HL-60 (cell line): ENCODE results near the gene ALOX12.

Experiments used
- GABPA ChIP-seq: IDR thresholded peaks from 2 replicates; pipeline ENCODE4 v1.6.1; 2012; ENCODE audit warnings: low read depth
- TF ChIP-seq, protein P1 (sequence below): IDR thresholded peaks from one replicate; pipeline ENCODE4 v1.5.1; 2011; ENCODE audit warnings: low read length, control low read depth, inconsistent platforms; ENCODE audit not compliant: insufficient read depth

DNA sequence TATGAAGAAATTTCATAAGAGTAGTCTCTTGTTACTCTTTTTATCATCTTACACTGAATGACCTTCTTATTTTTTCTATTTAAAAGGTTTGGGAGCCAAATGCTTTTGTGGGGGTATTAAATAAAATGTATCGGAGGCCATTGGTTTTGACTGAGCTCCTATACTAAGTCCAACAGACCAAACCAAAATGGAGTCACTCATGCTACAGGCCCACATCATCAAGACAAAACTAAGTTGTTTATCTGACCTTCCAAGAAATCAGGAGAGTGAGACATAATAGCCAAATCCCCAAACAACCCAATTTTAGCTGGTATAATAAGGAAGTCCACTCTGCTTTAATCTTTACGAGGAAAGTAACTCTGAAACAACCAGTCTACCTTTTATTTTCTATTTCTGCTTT is 48.1 kb upstream of the ALOX12 start:
- TF ChIP-seq, protein P1, sequence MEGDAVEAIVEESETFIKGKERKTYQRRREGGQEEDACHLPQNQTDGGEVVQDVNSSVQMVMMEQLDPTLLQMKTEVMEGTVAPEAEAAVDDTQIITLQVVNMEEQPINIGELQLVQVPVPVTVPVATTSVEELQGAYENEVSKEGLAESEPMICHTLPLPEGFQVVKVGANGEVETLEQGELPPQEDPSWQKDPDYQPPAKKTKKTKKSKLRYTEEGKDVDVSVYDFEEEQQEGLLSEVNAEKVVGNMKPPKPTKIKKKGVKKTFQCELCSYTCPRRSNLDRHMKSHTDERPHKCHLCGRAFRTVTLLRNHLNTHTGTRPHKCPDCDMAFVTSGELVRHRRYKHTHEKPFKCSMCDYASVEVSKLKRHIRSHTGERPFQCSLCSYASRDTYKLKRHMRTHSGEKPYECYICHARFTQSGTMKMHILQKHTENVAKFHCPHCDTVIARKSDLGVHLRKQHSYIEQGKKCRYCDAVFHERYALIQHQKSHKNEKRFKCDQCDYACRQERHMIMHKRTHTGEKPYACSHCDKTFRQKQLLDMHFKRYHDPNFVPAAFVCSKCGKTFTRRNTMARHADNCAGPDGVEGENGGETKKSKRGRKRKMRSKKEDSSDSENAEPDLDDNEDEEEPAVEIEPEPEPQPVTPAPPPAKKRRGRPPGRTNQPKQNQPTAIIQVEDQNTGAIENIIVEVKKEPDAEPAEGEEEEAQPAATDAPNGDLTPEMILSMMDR, result no peak
- TF ChIP-seq GABPA, result no peak
